CD4-positive, alpha-beta memory T cell (primary cell): ENCODE results near the gene OBSL1. TPM values are rescaled to one million over a fixed set of nuclear protein-coding genes. Genes with fewer than 3 reads are reported as not detected.

ENCODE experiments used
- CTCF ChIA-PET: fragments of 350-600 bp; sonication (Branson Sonifier 250); formaldehyde crosslinking; loops from one replicate; lab custom pipeline; 2021; ENCODE audit warnings: inconsistent platforms; ENCODE audit not compliant: partially characterized antibody; lab: Charles Lee
- POLR2A ChIA-PET: fragments of 350-600 bp; sonication (Branson Sonifier 250); formaldehyde crosslinking; loops from one replicate; lab custom pipeline; 2021; ENCODE audit not compliant: partially characterized antibody; lab: Charles Lee
- DNase-seq, 5 donors: peaks; one replicate each; pipeline versions ENCODE4 v3.0.0 to v3.0.0-alpha.2; 2020 to 2022; ENCODE audit warnings: mixed read lengths in 1 of 5
- H3K27ac ChIP-seq: one replicate; pipeline ENCODE4 v1.7.0; 2013; ENCODE audit warnings: low read depth, low read length
- H3K27me3 ChIP-seq: 2 replicates; pipeline ENCODE4 v1.7.0; 2013; ENCODE audit warnings: mild to moderate bottlenecking, low read length, moderate library complexity; ENCODE audit not compliant: insufficient read depth
- H3K36me3 ChIP-seq: 2 replicates; pipeline ENCODE4 v1.7.0; 2013; ENCODE audit warnings: mild to moderate bottlenecking, low read length, moderate library complexity; ENCODE audit not compliant: insufficient read depth
- H3K4me1 ChIP-seq: 2 replicates; pipeline ENCODE4 v1.7.0; 2013; ENCODE audit warnings: mild to moderate bottlenecking, low read length, moderate library complexity; ENCODE audit not compliant: insufficient read depth
- H3K4me3 ChIP-seq, 2 donors: one replicate each; pipeline ENCODE4 v1.7.0; 2013; ENCODE audit warnings: low read length in 2 of 2, mild to moderate bottlenecking in 1 of 2
- H3K9me3 ChIP-seq, 2 donors: one replicate each; pipeline ENCODE4 v1.7.0; 2013; ENCODE audit warnings: low read length in 2 of 2, control low read depth in 1 of 2; ENCODE audit not compliant: control insufficient read depth in 1 of 2
- H3K27ac Mint-ChIP-seq, 7 donors: one replicate each; pipeline ENCODE4 v1.8.0; 2020 to 2021; ENCODE audit warnings: mixed read lengths in 7 of 7, mild to moderate bottlenecking in 6 of 7, inconsistent platforms in 3 of 7, moderate library complexity in 3 of 7
- H3K27me3 Mint-ChIP-seq, 2 donors: one replicate each; pipeline ENCODE4 v1.8.0; 2020 to 2021; ENCODE audit warnings: mixed read lengths in 2 of 2
- H3K36me3 Mint-ChIP-seq, 2 donors: one replicate each; pipeline ENCODE4 v1.8.0; 2020 to 2021; ENCODE audit warnings: mixed read lengths in 2 of 2, inconsistent platforms in 1 of 2, mild to moderate bottlenecking in 1 of 2
- H3K4me1 Mint-ChIP-seq, 4 donors: one replicate each; pipeline ENCODE4 v1.8.0; 2020 to 2021; ENCODE audit warnings: mixed read lengths in 4 of 4, mild to moderate bottlenecking in 1 of 4
- H3K4me3 Mint-ChIP-seq, 8 donors: one replicate each; pipeline ENCODE4 v1.8.0; 2020 to 2021; ENCODE audit warnings: mixed read lengths in 8 of 8, mild to moderate bottlenecking in 7 of 8, moderate library complexity in 6 of 8, inconsistent platforms in 3 of 8
- H3K9me3 Mint-ChIP-seq, 8 donors: one replicate each; pipeline ENCODE4 v1.8.0; 2020 to 2021; ENCODE audit warnings: mixed read lengths in 8 of 8, mild to moderate bottlenecking in 5 of 8, inconsistent platforms in 3 of 8, moderate library complexity in 1 of 8
- intact Hi-C: fragments of 100-400 bp; cut with micrococcal nuclease; formaldehyde crosslinking; loops from one replicate; pipeline ENCODE4 v1.15.1; 2023
- polyA plus RNA-seq, 2 donors: library from polyadenylated mRNA; unstranded; fragments of 300-500 nt; fragmentation: Illumina TruSeq; gene quantifications; one replicate each; pipeline ENCODE4 v1.2.3, GENCODE V29; 2021
- total RNA-seq, 2 experiments: library from RNA; stranded (reverse); gene quantifications; one replicate each; pipeline ENCODE4 v1.2.3, GENCODE V29; 2021

Gene OBSL1
- total and polyA plus RNA-seq, 4 experiments from 2014 or later = 0.09 TPM; not detected in 3

GRCh38 chr2:219542931-219543595 lies 28.3 kb downstream of the OBSL1 start:
- H3K27ac Mint-ChIP-seq = peak overlapping the region; percentile 61 to 93 (median 86)
- POLR2A ChIA-PET = interaction anchor here (0.5 to 5.0 kb wide), 6 partner anchors 9 to 1314 kb away, joined by 3 to 27 read pairs (median 7); partner anchors contain the start of genes GMPPA, OBSL1 and STK11IP
- H3K27me3 ChIP-seq = no peaks in the 10 kb centered on the region
- H3K36me3 ChIP-seq = no peaks in the 10 kb centered on the region
- no peaks in the 10 kb centered on the region for H3K9me3 Mint-ChIP-seq
- H3K9me3 ChIP-seq = no peaks in the 10 kb centered on the region
- H3K27me3 Mint-ChIP-seq = peaks cover 0 to 5% of the 10 kb centered on the region in 2 donors
- H3K4me1 Mint-ChIP-seq = peaks cover 15 to 34% (median 23%) of the 10 kb centered on the region in 4 donors
- peaks cover 21% of the 10 kb centered on the region for H3K4me1 ChIP-seq
- H3K4me3 ChIP-seq = peak overlapping the region; percentile 29 to 75
- CTCF ChIA-PET = interaction anchor here (0.6 to 8.5 kb wide), 7 partner anchors 10 to 100 kb away, joined by 3 to 73 read pairs (median 5); no protein-coding TSS in a partner anchor
- H3K36me3 Mint-ChIP-seq = peaks cover 0 to 10% of the 10 kb centered on the region in 2 donors
- intact Hi-C loops = loop anchor here (1.0 to 5.0 kb wide), 5 partner anchors 9 to 266 kb away; partner anchors contain the start of genes DNAJB2, GMPPA and STK11IP
- no peak for DNase-seq
- H3K4me3 Mint-ChIP-seq = peak overlapping the region; percentile 75 to 92 (median 86)
- peak overlapping the region; percentile 62 for H3K27ac ChIP-seq

GRCh38 chr2:219541611-219542180 lies 29.6 kb downstream of the OBSL1 start:
- no peaks in the 10 kb centered on the region for H3K9me3 ChIP-seq
- ChIA-PET POLR2A (interaction anchor here (0.6 to 5.0 kb wide), 5 partner anchors 19 to 1068 kb away, joined by 3 to 27 read pairs (median 9); partner anchors contain the start of genes GMPPA and STK11IP), CTCF (interaction anchor here (0.6 to 8.5 kb wide), 29 partner anchors 11 to 928 kb away, joined by 3 to 73 read pairs (median 5); partner anchors contain the start of genes GMPPA and STK11IP)
- peak; percentile 85 to 93 (median 89) for DNase-seq
- H3K36me3 ChIP-seq = no peaks in the 10 kb centered on the region
- no peak overlapping the region for H3K27ac ChIP-seq
- H3K4me1 ChIP-seq = peaks cover 21% of the 10 kb centered on the region
- peak overlapping the region; percentile 64 to 92 (median 85) for H3K4me3 Mint-ChIP-seq
- H3K4me3 ChIP-seq = peak overlapping the region; percentile 31 to 79
- no peaks in the 10 kb centered on the region for H3K27me3 ChIP-seq
- H3K9me3 Mint-ChIP-seq = no peaks in the 10 kb centered on the region
- H3K27ac Mint-ChIP-seq = peak overlapping the region in 3 of 7 donors; percentile 3 to 84 (median 25)
- intact Hi-C loops = loop anchor here (1.0 to 5.0 kb wide), 2 partner anchors 19 to 264 kb away; partner anchors contain the start of gene DNAJB2
- H3K4me1 Mint-ChIP-seq = peaks cover 15 to 34% (median 23%) of the 10 kb centered on the region in 4 donors
- peaks cover 0 to 10% of the 10 kb centered on the region in 2 donors for H3K36me3 Mint-ChIP-seq
- peaks cover 0 to 5% of the 10 kb centered on the region in 2 donors for H3K27me3 Mint-ChIP-seq

GRCh38 chr2:219540784-219541504 lies 30.4 kb downstream of the OBSL1 start:
- Mint-ChIP-seq H3K9me3 (no peaks in the 10 kb centered on the region), H3K36me3 (peaks cover 0 to 10% of the 10 kb centered on the region in 2 donors), H3K4me3 (peak overlapping the region; percentile 22 to 92 (median 67)), H3K4me1 (peaks cover 15 to 34% (median 23%) of the 10 kb centered on the region in 4 donors), H3K27ac (peak overlapping the region in 1 of 7 donors; percentile 3), H3K27me3 (peaks cover under 1 to 2% of the 10 kb centered on the region in 2 donors)
- Histone ChIP-seq H3K4me1 (peaks cover 21% of the 10 kb centered on the region), H3K27me3 (no peaks in the 10 kb centered on the region), H3K27ac (no peak overlapping the region), H3K9me3 (no peaks in the 10 kb centered on the region), H3K4me3 (no peak overlapping the region), H3K36me3 (no peaks in the 10 kb centered on the region)
- CTCF ChIA-PET = interaction anchor here (0.7 to 8.5 kb wide), 31 partner anchors 12 to 167 kb away, joined by 3 to 73 read pairs (median 4); partner anchors contain the start of genes GMPPA and STK11IP
- DNase-seq = no peak
- intact Hi-C loops = loop anchor here (1.0 to 5.0 kb wide), 2 partner anchors 19 to 264 kb away; partner anchors contain the start of gene DNAJB2
- POLR2A ChIA-PET = interaction anchor here (0.7 to 5.0 kb wide), 3 partner anchors 20 to 56 kb away, joined by 3 to 27 read pairs (median 9); partner anchors contain the start of genes GMPPA and STK11IP

- H3K4me3 Mint-ChIP-seq = no peak overlapping the region
- Histone ChIP-seq H3K4me3 (no peak overlapping the region), H3K4me1 (peaks cover 21% of the 10 kb centered on the region), H3K27ac (no peak overlapping the region), H3K27me3 (no peaks in the 10 kb centered on the region), H3K36me3 (no peaks in the 10 kb centered on the region), H3K9me3 (no peaks in the 10 kb centered on the region)
- intact Hi-C loops = loop anchor here (5.0 kb wide), 1 partner anchor 263 kb away; the partner anchor contains the start of gene DNAJB2
- H3K27ac Mint-ChIP-seq = no peak overlapping the region
- H3K27me3 Mint-ChIP-seq = peaks cover 2 to 7% of the 10 kb centered on the region in 2 donors
- peaks cover 15 to 32% (median 23%) of the 10 kb centered on the region in 4 donors for H3K4me1 Mint-ChIP-seq
- DNase-seq = no peak
- H3K36me3 Mint-ChIP-seq = peaks cover 0 to 10% of the 10 kb centered on the region in 2 donors
- ChIA-PET POLR2A (interaction anchor here (2.3 kb wide), 1 partner anchor 57 kb away, joined by 9 read pairs; the partner anchor contains the start of gene STK11IP), CTCF (interaction anchor here (1.1 to 8.5 kb wide), 17 partner anchors 11 to 166 kb away, joined by 3 to 73 read pairs (median 10); partner anchors contain the start of genes GMPPA and STK11IP)
- no peaks in the 10 kb centered on the region for H3K9me3 Mint-ChIP-seq
These were observed 31.2 kb downstream of the OBSL1 start for GRCh38 chr2:219539926-219540678.

GRCh38 chr2:219538956-219539788 lies 32.2 kb downstream of the OBSL1 start:
- Mint-ChIP-seq H3K4me1 (peaks cover 10 to 22% (median 16%) of the 10 kb centered on the region in 4 donors), H3K27me3 (peaks cover 2 to 7% of the 10 kb centered on the region in 2 donors), H3K9me3 (no peaks in the 10 kb centered on the region), H3K4me3 (no peak overlapping the region), H3K36me3 (peaks cover 0 to 3% of the 10 kb centered on the region in 2 donors), H3K27ac (no peak overlapping the region)
- no peak for DNase-seq
- Histone ChIP-seq H3K27ac (no peak overlapping the region), H3K9me3 (no peaks in the 10 kb centered on the region), H3K4me1 (peaks cover 16% of the 10 kb centered on the region), H3K27me3 (no peaks in the 10 kb centered on the region), H3K4me3 (no peak overlapping the region), H3K36me3 (no peaks in the 10 kb centered on the region)
- intact Hi-C loops = no loop called here
- ChIA-PET POLR2A (interaction anchor here (2.3 kb wide), 1 partner anchor 58 kb away, joined by 9 read pairs; the partner anchor contains the start of gene STK11IP), CTCF (interaction anchor here (1.5 to 8.5 kb wide), 7 partner anchors 10 to 104 kb away, joined by 3 to 73 read pairs (median 20); partner anchors contain the start of genes GMPPA and STK11IP)
